COLO829 (cell line): ENCODE measurements around the gene DNAH1.
"Not testable (repeated sequence)": the region's sequence is repeated elsewhere in the genome, so short reads cannot be mapped to it uniquely, and the experiment has no call there.

Source experiments
- DNase-seq: peaks from one replicate; pipeline ENCODE4 v3.0.0; 2012; ENCODE audit warnings: low spot score

The DNAH1 gene

DNA sequence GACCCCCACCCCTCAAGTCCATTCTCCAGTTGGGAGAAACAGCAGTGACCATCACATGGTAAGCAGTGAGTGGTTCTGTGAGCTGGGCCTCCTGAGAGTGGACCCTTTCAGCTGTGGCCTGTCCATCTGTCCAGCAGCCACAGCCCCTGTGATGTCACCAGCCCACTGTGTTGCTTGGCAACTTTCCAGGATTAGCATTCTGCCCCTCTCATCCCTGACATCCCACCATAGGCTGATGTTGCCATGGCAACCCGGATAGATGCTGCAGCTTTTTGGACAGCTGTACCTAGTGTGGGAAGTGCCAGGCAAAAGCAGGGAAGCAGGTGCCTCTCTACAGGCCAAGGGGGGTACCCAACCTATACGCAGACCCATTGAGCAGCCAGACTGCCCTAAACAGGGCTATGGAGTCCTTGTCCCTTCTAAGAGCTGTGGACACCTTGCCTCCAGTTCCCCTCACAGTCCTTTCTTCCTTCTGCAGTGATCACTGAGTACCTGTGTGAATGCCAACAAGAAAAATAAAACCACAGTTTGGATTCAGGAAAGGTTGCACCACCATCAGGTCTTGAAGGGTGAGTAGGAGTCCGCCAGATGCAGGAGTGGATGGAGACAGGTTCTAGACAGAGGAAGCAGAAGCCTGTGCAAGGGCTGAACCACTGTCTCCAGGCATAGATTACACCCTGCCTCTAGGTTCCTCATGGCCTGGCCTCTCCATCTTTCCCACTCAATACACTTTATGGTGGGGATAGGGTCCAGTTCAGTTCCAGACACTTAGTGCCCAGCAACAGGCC, at the start of gene DNAH1:
TSS of gene DNAH1 (plus strand) at position 343 of the 788 bp plus-strand sequence. CDS start 6,124 bp downstream, outside the sequence.
- DNase-seq: no peak

DNA sequence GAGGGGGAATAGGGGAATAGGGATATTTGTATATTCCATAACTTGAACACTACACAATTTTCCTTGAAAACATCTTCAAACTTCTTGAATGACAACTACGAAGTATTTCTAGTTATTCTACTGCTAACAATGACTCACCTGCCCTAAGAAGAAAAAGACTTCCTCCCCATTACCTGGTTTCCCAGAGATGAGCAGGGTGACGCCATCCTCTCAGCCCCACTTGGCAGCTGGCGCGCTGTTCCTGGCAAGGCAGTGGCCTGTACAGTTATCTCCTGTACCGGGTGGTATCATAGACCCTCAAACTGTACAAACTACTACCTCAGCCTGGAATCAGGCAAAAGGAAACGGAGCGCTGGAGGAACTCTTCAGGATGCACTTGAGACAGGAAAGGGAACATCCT, 48.1 kb upstream of the DNAH1 start:
- no peak for DNase-seq

DNA sequence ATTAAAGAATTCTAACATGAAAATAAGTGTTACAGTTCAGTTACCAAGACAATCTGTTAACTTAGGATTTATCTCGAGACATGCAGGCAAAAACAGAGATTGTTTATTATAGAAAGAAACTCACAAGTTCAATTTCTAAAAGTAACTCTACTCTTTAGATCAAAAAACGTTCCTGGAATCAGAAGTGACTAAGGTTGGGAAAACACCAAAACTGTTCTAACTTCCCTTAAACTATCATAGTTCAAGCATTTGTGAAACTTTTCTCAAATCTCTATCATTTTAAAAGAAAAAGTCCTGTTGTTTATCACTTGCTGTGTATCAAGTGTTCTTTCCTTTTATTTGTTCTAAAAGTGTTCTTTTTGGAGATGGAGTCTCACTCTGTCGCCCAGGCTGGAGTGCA, 46.3 kb upstream of the DNAH1 start:
- DNase-seq: no peak

DNA sequence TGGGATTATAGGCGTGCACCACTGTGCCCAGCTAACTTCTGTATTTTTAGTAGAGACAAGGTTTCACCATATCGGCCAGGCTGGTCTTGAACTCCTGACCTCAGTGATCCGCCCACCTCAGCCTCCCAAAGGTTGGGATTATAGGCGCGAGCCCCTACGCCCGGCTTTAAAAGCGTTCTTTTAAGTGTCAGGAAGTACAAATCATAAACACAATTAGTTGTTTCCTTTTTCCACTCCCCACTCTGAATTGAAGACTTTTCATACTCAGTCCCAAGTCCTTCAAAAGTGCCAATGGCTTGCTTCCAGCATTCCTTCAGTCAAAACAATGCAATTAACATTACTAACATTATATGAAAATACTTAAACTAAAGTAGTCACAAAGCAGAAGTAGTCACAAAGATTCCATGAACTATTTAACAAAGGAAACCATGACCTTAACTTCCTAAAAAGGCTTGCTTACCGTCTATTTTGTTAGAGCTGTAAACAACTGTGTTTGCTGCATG, 45.8 kb upstream of the DNAH1 start:
- DNase-seq: no peak

DNA sequence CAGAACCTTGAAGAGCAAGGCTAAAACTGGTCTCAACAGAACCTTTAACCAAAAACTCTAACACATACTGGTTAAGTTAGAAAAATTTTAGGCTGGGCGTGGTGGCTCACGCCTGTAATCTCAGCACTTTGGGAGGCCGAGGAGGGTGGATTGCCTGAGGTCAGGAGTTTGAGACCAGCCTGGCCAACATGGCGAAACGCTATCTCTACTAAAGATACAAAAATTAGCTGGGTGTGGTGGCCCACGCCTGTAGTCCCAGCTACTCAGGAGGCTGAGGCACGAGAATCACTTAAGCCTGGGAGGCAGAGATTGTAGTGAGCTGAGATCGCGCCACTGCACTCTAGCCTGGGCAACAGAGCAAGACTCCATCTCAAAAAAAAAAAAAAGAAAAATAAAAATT, 43.9 kb upstream of the DNAH1 start:
- DNase-seq: not testable (repeated sequence)

DNA sequence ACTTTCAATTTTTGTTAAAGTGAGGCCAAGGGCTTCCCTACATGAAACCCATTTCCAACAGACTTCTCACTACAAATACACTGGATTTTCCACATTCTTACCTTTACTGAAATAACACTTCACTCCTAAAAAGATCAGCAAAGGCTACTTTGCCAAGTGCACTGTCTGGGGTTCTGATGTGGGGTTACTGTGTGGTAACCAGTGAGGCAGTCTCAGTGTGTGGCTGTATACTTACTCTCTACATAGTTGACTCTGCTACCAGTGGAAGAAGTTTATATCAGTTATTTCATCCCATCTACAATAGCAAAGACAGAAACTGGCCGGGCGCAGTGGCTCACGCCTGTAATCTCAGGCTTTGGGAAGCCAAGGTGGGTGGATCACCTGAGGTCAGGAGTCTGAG, 43.3 kb upstream of the DNAH1 start:
- DNase-seq: no peak

DNA sequence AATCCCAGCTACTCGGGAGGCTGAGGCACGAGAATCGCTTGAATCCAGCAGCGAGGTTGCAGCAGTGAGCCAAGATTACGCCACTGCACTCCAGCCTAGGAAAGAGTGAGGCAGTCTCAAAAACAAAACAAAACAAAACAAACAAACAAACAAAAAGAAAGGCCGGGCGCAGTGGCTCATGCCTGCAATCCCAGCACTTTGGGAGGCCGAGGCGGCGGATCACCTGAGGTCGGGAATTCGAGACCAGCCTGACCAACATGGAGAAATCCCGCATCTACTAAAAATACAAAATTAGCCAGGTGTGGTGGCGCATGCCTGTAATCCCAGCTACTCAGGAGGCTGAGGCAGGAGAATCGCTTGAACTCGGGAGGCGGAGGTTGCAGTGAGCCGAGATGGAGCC, 41.3 kb upstream of the DNAH1 start:
- not testable (repeated sequence) for DNase-seq

DNA sequence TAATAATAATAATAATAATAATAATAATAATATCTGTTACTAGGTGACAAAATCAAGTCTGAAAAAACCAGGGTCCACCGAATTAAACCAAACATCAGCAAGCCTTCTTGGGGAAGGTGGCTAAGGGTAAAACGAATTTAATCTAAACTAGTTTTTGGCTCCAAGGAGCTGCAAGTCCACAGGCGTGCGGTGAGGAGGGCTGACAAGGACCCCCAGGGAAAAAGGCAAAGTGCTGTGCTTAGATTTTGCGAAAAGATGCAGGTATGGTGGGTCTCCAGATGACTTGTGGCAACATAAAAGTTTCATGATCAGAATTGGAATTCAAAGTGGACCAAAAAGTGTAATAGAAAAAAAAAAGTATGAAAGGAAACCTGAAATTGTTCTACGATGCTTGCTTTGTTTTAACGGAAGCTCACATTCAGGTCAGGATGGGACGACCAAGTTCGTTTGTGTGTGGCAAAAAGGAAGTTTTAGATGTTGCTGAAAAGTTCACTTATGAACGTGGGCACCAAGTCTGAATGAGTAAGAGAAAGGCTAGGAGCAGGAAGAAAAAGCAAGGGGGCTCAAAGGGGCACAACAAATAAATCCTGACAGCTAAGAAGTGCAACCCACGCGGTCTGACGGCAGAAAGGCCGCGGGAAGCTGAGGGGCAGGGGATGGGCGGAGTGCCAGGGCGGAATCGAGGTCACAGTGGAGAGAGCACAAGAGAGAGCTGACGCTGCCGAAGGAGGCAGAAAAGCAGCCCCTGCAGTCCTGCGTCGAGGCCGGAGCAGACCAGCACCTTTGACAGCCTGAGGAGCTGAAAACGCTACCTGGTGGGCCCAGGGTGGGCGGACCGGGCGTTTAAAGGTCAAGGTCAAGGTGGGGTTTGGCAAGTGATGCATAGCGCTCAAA, 38.8 kb upstream of the DNAH1 start:
- DNase-seq: peak; percentile 56

DNA sequence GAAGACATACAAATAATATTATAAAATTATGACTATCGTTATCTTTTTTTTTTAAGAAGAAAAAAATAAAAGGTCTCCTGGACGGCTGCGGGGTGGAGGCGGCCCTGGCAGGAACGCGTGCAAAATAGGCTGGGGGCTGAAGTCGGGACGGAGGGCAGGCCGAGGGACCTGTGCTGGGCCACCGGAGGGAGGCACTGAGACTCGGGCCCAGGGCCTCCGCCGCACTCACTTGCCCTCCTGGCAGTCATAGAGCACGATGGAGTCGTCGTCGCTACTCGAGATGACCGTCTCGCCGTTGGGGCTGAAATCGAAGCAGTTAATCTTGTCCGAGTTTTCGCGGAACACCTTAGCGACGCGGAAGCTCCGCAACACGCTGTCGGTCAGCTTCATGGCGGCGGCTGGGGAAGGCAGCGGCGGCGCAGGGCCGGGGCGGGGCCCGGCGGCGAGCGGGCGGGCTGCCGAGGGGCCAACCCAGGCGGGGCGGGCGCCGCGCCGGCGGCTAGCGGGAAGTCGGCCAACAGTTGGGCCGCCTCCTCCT, 38.1 kb upstream of the DNAH1 start:
- no peak for DNase-seq

DNA sequence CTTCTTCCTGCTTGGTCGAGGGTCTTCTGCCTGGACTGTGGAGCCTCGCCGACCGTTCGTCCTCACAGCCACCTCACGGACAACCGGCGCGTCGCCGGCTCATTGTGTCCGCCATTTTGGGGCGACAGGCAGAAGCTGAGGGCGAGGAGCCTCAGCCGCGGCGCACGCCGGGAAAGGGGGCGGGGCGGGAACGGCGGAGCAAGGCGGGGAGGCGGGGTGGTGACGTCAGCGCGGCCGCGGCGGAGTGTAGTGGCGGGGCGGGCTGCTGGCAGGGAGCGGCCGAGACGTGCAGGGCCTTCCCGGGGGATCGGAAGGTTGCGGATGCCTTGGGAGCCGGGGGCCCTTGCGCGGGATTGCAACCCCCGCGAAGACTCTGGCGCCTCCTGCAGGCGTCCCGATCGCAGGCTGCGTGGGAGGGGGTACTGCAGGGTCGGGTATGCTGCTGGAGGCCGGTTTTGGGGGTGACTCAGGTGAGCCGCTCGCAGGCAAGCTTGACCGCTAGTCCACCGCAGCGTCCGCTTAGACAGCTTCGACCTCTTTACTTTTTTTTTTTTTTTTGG, 37.5 kb upstream of the DNAH1 start, which contains the start of gene WDR82:
TSS of gene WDR82 (minus strand) at position 140 of the 560 bp plus-strand sequence. CDS start 288 bp downstream, outside the sequence.
- DNase-seq: peak; percentile 93

DNA sequence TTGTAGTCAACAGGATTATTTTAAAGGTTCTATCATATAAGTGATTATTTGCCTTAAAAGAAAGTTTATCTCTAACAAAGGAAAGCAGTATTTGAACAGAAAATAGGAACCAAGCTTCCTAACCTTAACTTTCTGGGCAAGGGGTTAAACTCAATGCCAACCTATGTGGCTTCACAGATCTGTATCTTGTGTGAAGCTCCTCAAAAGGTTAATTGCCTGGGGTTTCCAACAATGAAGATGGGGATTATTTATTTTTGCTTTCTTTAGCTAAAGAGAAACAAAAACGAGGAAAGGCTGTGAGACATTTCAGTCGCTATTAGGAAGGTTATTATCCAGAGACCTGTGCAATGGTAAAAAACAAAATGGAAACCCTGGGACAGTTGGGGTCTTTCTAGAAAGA, 36.5 kb upstream of the DNAH1 start:
- no peak for DNase-seq

DNA sequence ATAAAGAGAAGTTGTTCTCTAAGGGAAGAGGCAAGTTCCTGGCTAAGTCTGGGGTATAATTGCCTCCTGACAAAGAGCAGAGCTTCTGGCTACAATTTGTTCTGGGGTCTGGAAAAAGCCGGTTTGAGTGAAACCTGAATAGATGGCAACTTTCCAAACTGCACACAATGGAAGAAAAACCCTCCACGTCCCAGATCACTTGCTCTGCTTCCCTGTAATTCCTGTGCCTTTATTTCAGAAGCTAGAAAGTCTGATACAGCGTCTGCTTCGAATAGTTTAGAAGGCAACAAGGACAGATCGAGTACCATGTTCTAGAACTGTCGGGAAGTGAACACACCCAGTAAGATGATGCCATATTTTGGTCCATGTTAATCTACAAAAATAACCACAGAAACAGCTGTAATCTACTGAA, 36.1 kb upstream of the DNAH1 start:
- no peak for DNase-seq

DNA sequence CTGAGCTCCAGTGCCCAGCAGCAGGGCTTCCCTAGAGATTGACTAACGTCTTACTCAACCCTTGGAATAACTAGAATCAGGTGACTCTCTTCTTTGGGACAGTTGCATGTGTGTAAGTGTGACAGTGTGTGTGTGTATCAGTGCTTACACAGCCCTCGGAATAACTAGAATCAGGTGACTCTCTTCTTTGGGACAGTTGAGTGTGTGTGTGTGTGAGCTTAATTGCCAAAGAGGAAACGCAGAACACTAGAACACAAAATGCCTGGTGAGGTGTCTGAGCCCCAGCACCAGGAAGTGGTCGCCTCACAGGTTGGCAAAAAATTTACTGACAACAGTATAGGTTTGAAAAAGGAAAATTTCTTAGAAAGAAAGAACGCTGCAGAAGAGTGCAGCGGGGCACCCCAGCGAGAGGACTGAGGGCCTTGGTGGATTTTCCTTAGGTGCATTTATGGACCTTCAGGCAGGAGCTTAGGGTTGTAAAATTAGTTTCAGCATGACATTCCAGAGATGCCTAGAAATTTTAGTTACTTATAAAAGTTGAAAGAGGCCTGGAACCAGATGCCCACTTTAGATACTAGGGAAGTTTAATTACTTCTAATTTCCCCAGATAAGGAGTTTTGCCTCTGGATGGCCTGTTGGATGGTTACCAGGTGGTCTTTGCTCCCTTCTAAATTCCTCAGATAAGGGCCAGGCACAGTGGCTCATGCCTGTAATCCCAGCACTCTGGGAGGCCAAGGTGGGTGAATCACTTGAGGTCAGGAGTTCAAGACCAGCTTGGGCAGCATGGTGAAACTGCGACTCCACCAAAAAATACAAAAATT, 33.9 kb upstream of the DNAH1 start:
- no peak for DNase-seq

DNA sequence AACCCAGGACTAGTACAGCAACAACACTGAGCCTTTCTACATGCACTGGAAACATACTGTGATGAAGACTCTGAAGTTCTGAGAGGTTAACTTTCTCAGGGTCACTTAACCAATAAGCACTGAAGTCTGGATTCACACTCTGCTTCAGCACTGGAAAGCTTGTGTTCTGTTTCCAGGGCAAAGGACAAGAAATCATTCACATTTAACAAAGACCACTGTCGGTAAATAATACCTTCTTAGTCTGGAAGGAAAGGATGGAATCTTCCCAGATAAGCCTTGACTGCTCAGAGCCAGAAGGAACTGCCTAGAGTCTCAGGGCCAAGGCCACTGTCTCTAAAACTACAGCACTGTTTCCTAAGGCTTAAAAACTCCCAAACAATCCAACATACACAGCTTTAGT, 32.8 kb upstream of the DNAH1 start:
- no peak for DNase-seq

DNA sequence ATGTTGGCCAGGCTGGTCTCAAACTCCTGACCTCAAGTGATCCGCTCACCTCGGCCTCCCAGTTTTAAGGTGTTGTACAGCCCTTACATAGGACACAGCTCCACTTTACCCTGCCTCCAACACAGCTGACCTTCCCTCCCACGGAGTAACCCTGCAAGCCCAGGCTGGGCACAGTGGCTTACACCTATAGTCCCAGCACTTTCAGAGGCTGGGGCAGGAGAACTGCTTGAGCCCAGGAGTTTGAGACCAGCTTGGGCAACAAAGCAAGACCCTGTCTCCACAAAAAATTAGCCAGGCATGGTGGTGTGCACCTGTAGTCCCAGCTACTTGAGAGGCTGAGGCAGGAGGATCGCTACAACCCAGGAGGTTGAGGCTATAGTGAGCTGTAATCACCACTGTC, 32.1 kb upstream of the DNAH1 start:
- DNase-seq: not testable (repeated sequence)

DNA sequence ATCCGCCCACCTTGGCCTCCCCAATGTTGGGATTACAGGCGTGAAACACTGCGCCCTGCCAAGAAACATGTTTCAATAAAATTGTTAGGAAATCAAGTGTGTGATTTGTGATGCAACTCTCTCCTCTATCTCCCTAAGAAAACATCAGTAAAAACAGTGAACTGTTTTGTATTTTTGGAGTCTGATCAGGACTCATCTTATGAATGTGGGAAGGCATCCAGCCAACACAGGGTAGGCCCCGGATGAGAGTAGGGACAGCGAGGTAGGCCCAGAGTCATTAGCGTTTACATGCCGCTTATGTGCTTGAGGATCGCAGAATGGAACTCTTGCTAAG, 29.4 kb upstream of the DNAH1 start:
- no peak for DNase-seq

DNA sequence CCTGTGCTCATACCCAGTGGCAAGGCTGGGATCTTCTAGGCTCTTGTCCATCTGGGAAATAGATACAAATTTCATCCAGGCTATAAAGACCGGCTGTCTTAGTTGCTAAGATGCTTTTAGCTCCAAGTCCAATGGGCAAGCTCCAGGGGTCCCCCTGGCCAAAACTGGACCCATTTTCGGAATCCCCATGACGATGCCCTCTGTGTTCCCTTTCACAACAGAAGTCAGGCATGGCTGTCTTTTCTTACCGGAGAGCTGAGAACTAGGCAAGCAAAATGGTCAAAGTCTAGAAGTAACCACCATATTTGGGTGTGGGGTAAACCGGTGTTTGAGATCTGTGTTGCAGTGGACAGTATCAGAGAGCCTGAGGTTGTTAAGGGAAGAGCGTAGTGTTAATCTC, 27.4 kb upstream of the DNAH1 start:
- no peak for DNase-seq

DNA sequence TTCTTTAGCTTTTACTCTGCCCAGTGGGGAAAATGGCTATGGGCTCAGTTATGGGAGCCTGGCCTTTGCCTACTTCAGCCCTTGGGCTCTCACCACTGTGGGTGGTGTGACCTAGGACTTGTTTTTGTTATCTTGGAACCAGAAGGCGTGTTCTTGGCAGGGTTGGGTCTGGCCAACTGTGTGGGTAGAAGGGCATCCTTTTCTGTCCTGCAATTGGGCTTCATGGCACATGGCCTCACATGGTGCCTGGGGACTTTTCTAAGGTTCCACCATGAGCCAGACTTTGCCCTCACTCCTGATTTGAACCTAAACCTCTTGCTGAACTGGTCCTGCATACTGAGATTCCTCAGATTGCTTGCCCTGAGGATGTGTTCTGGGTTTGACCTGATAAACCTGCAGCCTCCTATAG, 26.8 kb upstream of the DNAH1 start:
- DNase-seq: no peak

DNA sequence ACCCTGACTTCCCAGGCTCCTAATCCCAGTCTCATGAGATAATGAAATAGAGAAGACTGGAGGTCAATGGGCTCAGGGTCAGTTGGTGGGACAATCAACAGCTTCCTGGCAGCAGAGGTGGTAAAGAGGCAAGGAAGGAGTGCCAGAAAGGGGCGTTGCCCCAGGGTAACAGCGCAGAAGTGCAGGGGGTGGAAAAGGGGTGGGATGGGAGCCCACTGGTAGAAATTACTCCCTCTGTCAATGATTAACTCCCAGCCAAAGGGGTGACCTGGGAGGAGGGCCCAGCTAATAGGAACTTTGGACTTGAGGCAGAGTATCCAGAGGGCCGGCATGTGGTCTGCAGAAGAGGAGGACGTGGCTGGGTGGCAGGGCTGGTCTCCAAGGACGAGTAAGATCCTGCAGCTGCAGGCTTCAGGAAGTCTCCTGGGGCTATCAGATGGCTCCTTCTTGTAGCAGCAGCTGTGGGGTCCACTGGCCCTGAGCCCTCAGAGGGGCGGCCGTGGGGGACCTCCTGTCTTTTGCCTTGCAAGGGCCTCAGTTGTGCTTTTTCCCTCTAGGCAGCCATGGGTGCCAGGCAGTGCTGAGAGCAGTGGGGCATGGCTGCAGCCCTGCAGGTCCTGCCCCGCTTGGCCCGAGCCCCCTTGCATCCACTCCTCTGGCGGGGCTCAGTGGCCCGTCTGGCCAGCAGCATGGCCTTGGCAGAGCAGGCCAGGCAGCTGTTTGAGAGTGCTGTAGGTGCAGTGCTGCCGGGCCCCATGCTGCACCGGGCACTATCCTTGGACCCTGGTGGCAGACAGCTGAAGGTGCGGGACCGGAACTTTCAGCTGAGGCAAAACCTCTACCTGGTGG, 26.1 kb upstream of the DNAH1 start:
- no peak for DNase-seq
